K562 (cell line): Measurements from ENCODE around the gene COPG2. TPM values are rescaled to one million over a fixed set of nuclear protein-coding genes. Genes with fewer than 3 reads are reported as not detected.

Source experiments
- ATAC-seq: fragments of 200-7000 bp; cut with Tn5 transposase; 3 replicates; pipeline ENCODE4 v1.9.1; 2020; ENCODE audit warnings: moderate library complexity
- BruUV-seq: library from RNA; stranded (reverse); fragments of 400-500 nt; replicated peaks from 2 replicates; lab custom pipeline; 2021; lab: Mats Ljungman, UMichigan
- CTCF ChIA-PET: fragments of 300-600 bp; formaldehyde crosslinking; extraction: SDS; loops from one replicate; lab custom pipeline; 2021; ENCODE audit warnings: low intra/inter-chr PET ratio; lab: Yijun Ruan, JAX
- POLR2A ChIA-PET: fragments of 300-600, 350-650 bp; sonication (Branson Sonifier 250); formaldehyde crosslinking; extraction: SDS; loops from one replicate; lab custom pipeline; 2021; ENCODE audit warnings: antibody characterized with exemption, inconsistent platforms; lab: Yijun Ruan, JAX
- DNase-seq, 4 experiments: peaks; one replicate each; pipeline versions ENCODE4 v3.0.0 to v3.0.0-alpha.2; 2011 to 2018; ENCODE audit warnings: low spot score in 3 of 4, mixed read lengths in 3 of 4; ENCODE audit errors: extremely low read depth in 1 of 4
- FAIRE-seq: peaks from 2 replicates; lab custom pipeline; 2011; peaks lifted over from hg19 to GRCh38; lab: Jason Lieb, UNC
- H2AFZ ChIP-seq: 2 replicates; pipeline ENCODE4 v1.6.0; 2011; ENCODE audit warnings: low read depth, low read length, control low read depth, inconsistent platforms
- H3K27ac ChIP-seq: fragments of 200-600 bp; 3 replicates; pipeline ENCODE4 v1.8.0; 2011; ENCODE audit warnings: low read depth, mild to moderate bottlenecking, control low read depth, inconsistent platforms, low read length, moderate library complexity, mixed read lengths; ENCODE audit errors: extremely low read depth
- H3K27me3 ChIP-seq, 2 experiments: fragments of 300-600 bp in 1 of 2; 2 replicates in 1 of 2; 3 replicates in 1 of 2; pipeline versions ENCODE4 v1.6.0 to v1.8.0; 2011; ENCODE audit warnings: inconsistent platforms in 2 of 2, low read length in 2 of 2, mild to moderate bottlenecking in 1 of 2, mixed read lengths in 1 of 2, moderate library complexity in 1 of 2; ENCODE audit not compliant: control insufficient read depth in 2 of 2, insufficient read depth in 2 of 2
- H3K36me3 ChIP-seq: fragments of 300-600 bp; 3 replicates; pipeline ENCODE4 v1.8.0; 2011; ENCODE audit warnings: mild to moderate bottlenecking, low read length, inconsistent platforms; ENCODE audit not compliant: control insufficient read depth, insufficient read depth
- H3K4me1 ChIP-seq, 2 experiments: fragments of 200-600 bp in 1 of 2; replicated peaks in 1 of 2; 2 replicates in 1 of 2; 3 replicates in 1 of 2; pipeline versions ENCODE4 v1.5.1 to v1.8.0; 2011; ENCODE audit warnings: inconsistent platforms in 2 of 2, low read length in 2 of 2, mild to moderate bottlenecking in 1 of 2, mixed read lengths in 1 of 2, moderate library complexity in 1 of 2; ENCODE audit not compliant: control insufficient read depth in 2 of 2, insufficient read depth in 2 of 2
- H3K4me2 ChIP-seq: 2 replicates; pipeline ENCODE4 v1.6.1; 2011; ENCODE audit warnings: low read length, control low read depth, inconsistent platforms, mixed read lengths; ENCODE audit not compliant: insufficient read depth
- H3K4me3 ChIP-seq: fragments of 200-600 bp; sonication (generic), shearing (Covaris generic); 2 replicates; pipeline ENCODE4 v1.5.1; 2016; ENCODE audit warnings: control low read depth, inconsistent platforms
- H3K79me2 ChIP-seq: fragments of 200-600 bp; 3 replicates; pipeline ENCODE4 v1.8.0; 2011; ENCODE audit warnings: low read length, inconsistent platforms; ENCODE audit not compliant: control insufficient read depth, insufficient read depth
- H3K9ac ChIP-seq, 2 experiments: 2 replicates each; pipeline versions ENCODE4 v1.6.0 to v1.6.1; 2011; ENCODE audit warnings: low read depth in 2 of 2, low read length in 2 of 2, control low read depth in 1 of 2, inconsistent platforms in 1 of 2, mild to moderate bottlenecking in 1 of 2, mixed read lengths in 1 of 2; ENCODE audit not compliant: insufficient read depth in 1 of 2
- H3K9me1 ChIP-seq: one replicate; pipeline ENCODE4 v1.6.0; 2011; ENCODE audit warnings: inconsistent platforms, mild to moderate bottlenecking, low read length, moderate library complexity; ENCODE audit not compliant: control insufficient read depth, insufficient read depth
- H3K9me3 ChIP-seq: replicated peaks from 2 replicates; pipeline ENCODE4 v1.5.1; 2011; ENCODE audit warnings: low read depth, low read length, inconsistent platforms; ENCODE audit not compliant: control insufficient read depth, insufficient read depth
- H4K20me1 ChIP-seq: replicated peaks from 2 replicates; pipeline ENCODE4 v1.6.1; 2011; ENCODE audit warnings: low read length, inconsistent platforms, mixed read lengths; ENCODE audit not compliant: control insufficient read depth, insufficient read depth
- CBFB ChIP-seq: sonication (generic); formaldehyde crosslinking; IDR thresholded peaks from 2 replicates; pipeline ENCODE4 v1.4.0; 2020; ENCODE audit warnings: mild to moderate bottlenecking, missing genetic modification reagents
- DDX20 ChIP-seq: fragments of 450-650 bp; IDR thresholded peaks from 2 replicates; pipeline ENCODE4 v1.6.1; 2016; ENCODE audit warnings: missing genetic modification characterization, low read depth, mild to moderate bottlenecking, missing compliant biosample characterization, moderate library complexity
- E2F1 ChIP-seq: sonication (generic); formaldehyde crosslinking; IDR thresholded peaks from 2 replicates; pipeline ENCODE4 v1.8.1; 2023; ENCODE audit warnings: mild to moderate bottlenecking, missing genetic modification reagents, moderate library complexity
- GTF2E2 ChIP-seq: fragments of 200-800 bp; sonication (Bioruptor generic); IDR thresholded peaks from 2 replicates; pipeline ENCODE4 v1.6.1; 2016; ENCODE audit warnings: missing genetic modification characterization, missing compliant biosample characterization
- HNRNPLL ChIP-seq: fragments of 200-400 bp; formaldehyde crosslinking; IDR thresholded peaks from 2 replicates; pipeline ENCODE4 v1.6.1; 2017; ENCODE audit warnings: low read length, low read depth, mild to moderate bottlenecking; ENCODE audit not compliant: poor library complexity, severe bottlenecking
- ILK ChIP-seq: fragments of 450-650 bp; IDR thresholded peaks from 2 replicates; pipeline ENCODE4 v1.6.1; 2016; ENCODE audit warnings: missing genetic modification characterization, low read depth, mild to moderate bottlenecking, missing compliant biosample characterization, moderate library complexity, borderline replicate concordance
- MYBL2 ChIP-seq, 2 experiments: fragments of 450-650 bp in 1 of 2; sonication (generic) in 1 of 2; formaldehyde crosslinking in 1 of 2; IDR thresholded peaks; 2 replicates each; pipeline versions ENCODE4 v1.6.1 to v1.8.1; 2017 to 2022; ENCODE audit warnings: borderline replicate concordance in 1 of 2, inconsistent platforms in 1 of 2, low read depth in 1 of 2, mild to moderate bottlenecking in 1 of 2, missing genetic modification reagents in 1 of 2, moderate library complexity in 1 of 2
- SMARCB1 ChIP-seq: IDR thresholded peaks from 2 replicates; pipeline ENCODE4 v1.6.1; 2011; ENCODE audit warnings: improper control_type of control experiment, low read depth; ENCODE audit not compliant: insufficient read length
- TFAM ChIP-seq: fragments of 250-450 bp; sonication (Bioruptor Pico); conservative IDR thresholded peaks from 2 replicates; pipeline ENCODE4 v1.5.0; 2021; ENCODE audit warnings: mild to moderate bottlenecking, moderate library complexity
- TRIM28 ChIP-seq: fragments of 450-650 bp; IDR thresholded peaks from 2 replicates; pipeline ENCODE4 v1.6.1; 2017
- ZBTB1 ChIP-seq: sonication (generic); formaldehyde crosslinking; IDR thresholded peaks from 2 replicates; pipeline ENCODE4 v1.8.1; 2023; ENCODE audit warnings: missing genetic modification reagents, low read depth, mild to moderate bottlenecking, borderline replicate concordance
- ZBTB49 ChIP-seq: sonication (generic); formaldehyde crosslinking; IDR thresholded peaks from 2 replicates; pipeline ENCODE4 v1.8.0; 2022; ENCODE audit warnings: missing genetic modification reagents, mild to moderate bottlenecking, borderline replicate concordance
- ZNF140 ChIP-seq: fragments of 250-450 bp; sonication (Bioruptor Pico); IDR thresholded peaks from 2 replicates; pipeline ENCODE4 v1.8.0; 2021; ENCODE audit warnings: moderate library complexity, mild to moderate bottlenecking, inconsistent platforms
- ZNF395 ChIP-seq: fragments of 200-800 bp; sonication (Bioruptor generic); IDR thresholded peaks from 2 replicates; pipeline ENCODE4 v1.6.1; 2017; ENCODE audit warnings: missing genetic modification characterization, missing compliant biosample characterization
- ZNF644 ChIP-seq: fragments of 200-800 bp; sonication (Bioruptor generic); IDR thresholded peaks from 2 replicates; pipeline ENCODE4 v1.6.1; 2016; ENCODE audit warnings: low read depth, missing genetic modification characterization, missing compliant biosample characterization
- WGBS: fragments of 100-300 bp; shearing (Covaris generic); methylation state at CpG from one replicate; pipeline ENCODE4 v1.1.6; 2016; ENCODE audit warnings: low coverage, mixed read lengths; ENCODE audit not compliant: insufficient coverage; ENCODE audit errors: missing lambda C conversion rate; 5-methylcytosine and 5-hydroxymethylcytosine counted together
- in situ Hi-C: fragments of 300-500 bp; cut with MboI; formaldehyde crosslinking; loops from 4 replicates; pipeline ENCODE4 v1.15.0; 2018; ENCODE audit warnings: inconsistent platforms, mixed read lengths
- intact Hi-C: fragments of 100-400 bp; cut with micrococcal nuclease; formaldehyde crosslinking; loops from 2 replicates; pipeline ENCODE4 v1.14.2; 2022
- polyA plus RNA-seq, 8 experiments: library from polyadenylated mRNA; depleted of rRNA in 4 of 8; stranded (reverse) in 5 of 8; unstranded in 3 of 8; fragments of >200 nt; fragmentation: Nextera tagmentation in 2 of 8; fragmentation: Illumina TruSeq in 1 of 8; extraction: Ambion mirVana in 2 of 8; extraction: Trizol in 1 of 8; gene quantifications; 2 replicates each; pipeline versions ENCODE4 v1.2.1 to v1.2.3, GENCODE V29; 2011 to 2014; ENCODE audit warnings: inconsistent platforms in 1 of 8, missing spikeins in 1 of 8
- total RNA-seq, 7 experiments: library from RNA; depleted of rRNA in 6 of 7; stranded (reverse); fragments of >200 nt in 6 of 7; fragmentation: Illumina TruSeq in 2 of 7; extraction: Trizol in 2 of 7; gene quantifications; 2 replicates each; pipeline versions ENCODE4 v1.2.1 to v1.2.3, GENCODE V29; 2011 to 2021; ENCODE audit warnings: low replicate concordance in 1 of 7

Gene COPG2
- total and polyA plus RNA-seq, 9 of the 15 experiments (the other 6 are each of a cell fraction or from before 2014, with no cell fraction given): 6.6 to 104 (median 32.5) TPM

GRCh38 chr7:130595986-130596385, 72.6 kb downstream of the COPG2 start:
- POLR2A ChIA-PET: no interaction called here
- in situ Hi-C loops: no loop called here
- intact Hi-C loops: no loop called here
- Histone ChIP-seq H3K9me1 (no peaks in the 10 kb centered on the region), H3K79me2 (no peaks in the 10 kb centered on the region), H3K9ac (no peak overlapping the region), H3K4me1 (no peaks in the 10 kb centered on the region), H4K20me1 (no peaks in the 10 kb centered on the region), H3K27me3 (no peaks in the 10 kb centered on the region), H3K27ac (no peak overlapping the region), H2AFZ (no peak overlapping the region), H3K4me3 (no peak overlapping the region), H3K9me3 (no peaks in the 10 kb centered on the region), H3K4me2 (no peak overlapping the region), H3K36me3 (no peaks in the 10 kb centered on the region)
- FAIRE-seq (no peak), ATAC-seq (no peak), DNase-seq (no peak)
- CTCF ChIA-PET: no interaction called here
- no TSS peak for BruUV-seq
- WGBS: 79% methylated on average over 4 of the region's 4 CpGs
- TF ChIP-seq ILK (no peak), ZBTB1 (CRISPR knock-in tag) (no peak), CBFB (CRISPR knock-in tag) (no peak), ZNF644 (tag) (no peak), MYBL2 (IDR thresholded peaks at IDR 0.05; ENCODE audit: low read depth) (no peak), MYBL2 (CRISPR knock-in tag; IDR thresholded peaks at IDR 0.05; ENCODE audit: borderline replicate concordance) (no peak), GTF2E2 (tag) (no peak), TRIM28 (no peak), ZNF395 (no peak), DDX20 (no peak), ZBTB49 (CRISPR knock-in tag) (no peak), TFAM (CRISPR knock-in tag) (no peak), E2F1 (CRISPR knock-in tag) (no peak), ZNF140 (CRISPR knock-in tag) (no peak), HNRNPLL (no peak), SMARCB1 (no peak)
